H4 (cell line): ENCODE measurements around the gene PLD5. TPM values are rescaled to one million over a fixed set of nuclear protein-coding genes. Genes with fewer than 3 reads are reported as not detected.
A peak's percentile ranks its signal among the peaks of the same experiment; 100 is the strongest.
"Not testable (repeated sequence)": the region's sequence is repeated elsewhere in the genome, so short reads cannot be mapped to it uniquely, and the experiment has no call there.

Experiments
- DNase-seq: peaks from one replicate; pipeline ENCODE4 v3.0.0-alpha.2; 2015; ENCODE audit warnings: low spot score
- total RNA-seq: library from RNA; depleted of rRNA; stranded (reverse); fragments of >200 nt; shearing (Covaris generic); gene quantifications from 2 replicates; pipeline ENCODE4 v1.2.3, GENCODE V29; 2014

The PLD5 gene
- total RNA-seq, 1 experiment from 2014 or later = 0.02 TPM

DNA sequence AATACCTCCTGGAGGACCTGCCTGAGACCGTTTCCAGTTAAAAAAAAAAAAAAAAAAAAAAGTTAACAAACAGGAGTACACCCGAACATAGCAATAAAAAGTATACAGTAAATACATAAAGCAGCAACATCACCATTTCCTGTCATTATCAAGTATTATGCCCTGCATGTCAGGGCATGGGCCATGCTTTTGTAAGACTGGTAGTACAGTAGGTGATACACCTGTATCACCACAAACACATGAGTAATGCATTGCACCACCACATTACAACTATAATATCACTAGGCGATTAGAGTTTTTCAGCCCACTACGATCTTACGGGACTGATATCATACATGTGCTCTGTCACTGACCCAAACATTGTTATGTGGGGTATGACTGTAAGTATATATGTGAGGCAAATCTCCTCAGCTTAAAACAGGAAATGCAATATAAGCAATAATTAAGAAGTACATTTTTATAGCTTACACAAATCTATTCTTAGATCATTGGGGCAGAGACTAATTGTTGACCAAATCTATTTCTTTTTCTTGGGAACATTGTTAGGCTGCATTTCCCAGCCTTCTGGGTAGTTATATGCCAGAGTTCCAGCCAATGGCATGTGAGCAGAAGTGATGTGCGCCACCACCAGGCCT is 98.1 kb downstream of the PLD5 start:
- no peak for DNase-seq

DNA sequence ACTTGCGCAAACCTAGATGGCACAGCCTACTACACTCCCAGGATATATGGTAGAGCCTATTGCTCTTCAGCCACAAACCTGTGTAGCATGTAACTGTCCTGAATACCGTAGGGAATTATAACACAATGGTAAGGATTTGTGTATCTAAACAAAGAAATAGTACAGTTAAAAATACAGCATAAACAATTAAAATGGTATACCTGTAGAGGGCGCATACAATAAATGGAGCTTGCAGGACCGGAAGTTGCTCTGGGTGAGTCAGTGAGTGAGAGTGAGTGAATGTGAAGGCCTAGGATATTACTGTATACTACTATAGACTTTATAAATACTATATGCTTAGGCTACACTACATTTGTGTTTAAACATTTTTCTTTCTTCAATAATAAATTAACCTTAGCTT is 99.3 kb downstream of the PLD5 start:
- peak; percentile 47 for DNase-seq

DNA sequence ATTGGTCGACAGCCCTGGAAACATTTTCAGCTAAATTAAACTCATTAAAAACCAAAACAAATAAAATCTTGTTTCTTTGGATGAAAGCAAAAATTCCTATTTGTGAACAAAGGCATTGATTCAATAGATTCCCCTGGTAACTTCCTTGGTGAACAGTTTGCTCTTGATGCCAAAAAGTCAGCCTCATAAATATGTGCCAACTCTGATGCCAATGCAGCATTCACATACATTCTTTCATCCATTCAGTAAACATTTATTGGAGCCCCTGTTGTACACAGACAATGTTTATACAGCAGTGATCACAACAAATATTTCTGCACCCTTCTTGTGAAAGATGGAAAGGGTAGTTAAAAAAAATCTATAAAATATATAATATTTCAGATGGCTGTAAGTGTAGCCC is 107.8 kb downstream of the PLD5 start:
- DNase-seq = no peak

DNA sequence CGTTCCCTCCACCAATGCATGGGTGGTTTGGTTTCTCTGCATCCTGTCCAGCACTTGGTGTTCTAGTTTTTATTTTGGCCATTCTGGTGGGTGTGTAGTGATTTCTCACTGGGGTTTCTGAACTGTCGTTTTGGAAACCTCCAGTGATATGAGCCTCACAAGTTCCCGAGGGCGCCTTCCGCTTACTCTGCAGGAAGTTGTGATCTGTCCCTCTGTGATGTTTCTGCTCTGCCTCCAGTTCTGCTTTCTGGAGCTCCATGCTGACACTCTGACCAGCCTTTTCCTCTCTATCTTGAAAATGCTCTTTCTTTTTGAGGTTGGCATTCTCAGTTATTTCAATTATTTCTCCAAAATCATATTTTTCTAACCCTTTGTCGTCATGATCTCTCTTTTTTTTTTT is 111.6 kb downstream of the PLD5 start:
- DNase-seq = no peak

DNA sequence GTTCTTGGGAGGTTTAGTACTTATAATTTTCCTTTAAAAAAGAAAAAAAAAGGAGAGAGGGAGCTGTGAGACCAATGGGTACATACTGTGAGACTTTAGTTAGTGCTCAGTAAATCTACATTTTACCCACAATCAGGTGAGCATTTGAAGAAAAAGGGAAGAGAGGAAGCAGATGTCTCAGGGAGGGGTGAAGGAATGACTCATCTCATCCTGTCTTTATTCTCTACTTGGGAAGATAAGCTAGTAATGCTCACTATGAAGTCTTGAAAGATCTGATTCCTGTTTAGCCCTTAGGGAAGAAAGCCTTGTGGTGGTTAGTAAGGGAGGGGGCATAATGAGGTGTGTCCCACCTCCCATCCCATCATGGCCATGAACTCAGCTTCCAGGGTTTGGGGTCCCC is 112.6 kb downstream of the PLD5 start:
- no peak for DNase-seq

DNA sequence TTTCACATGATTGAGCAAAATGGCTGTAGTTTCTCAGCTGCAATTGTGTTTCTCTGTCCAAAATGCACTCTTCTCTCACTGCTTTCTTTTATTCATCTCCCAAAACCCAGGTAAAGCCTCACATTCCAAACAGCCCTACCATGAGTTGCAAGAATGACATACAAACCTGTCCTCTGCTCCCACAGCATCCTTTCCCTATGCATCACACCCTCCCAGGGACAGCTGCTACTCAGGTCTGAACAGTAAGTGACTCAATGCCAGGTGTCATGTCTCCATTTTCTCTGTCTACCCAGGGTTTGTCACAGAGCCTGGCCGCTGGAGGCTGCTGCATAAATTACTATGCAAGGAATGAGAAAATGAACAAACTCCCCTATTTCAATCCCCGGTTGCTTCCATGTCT is 118.5 kb downstream of the PLD5 start:
- no peak for DNase-seq

DNA sequence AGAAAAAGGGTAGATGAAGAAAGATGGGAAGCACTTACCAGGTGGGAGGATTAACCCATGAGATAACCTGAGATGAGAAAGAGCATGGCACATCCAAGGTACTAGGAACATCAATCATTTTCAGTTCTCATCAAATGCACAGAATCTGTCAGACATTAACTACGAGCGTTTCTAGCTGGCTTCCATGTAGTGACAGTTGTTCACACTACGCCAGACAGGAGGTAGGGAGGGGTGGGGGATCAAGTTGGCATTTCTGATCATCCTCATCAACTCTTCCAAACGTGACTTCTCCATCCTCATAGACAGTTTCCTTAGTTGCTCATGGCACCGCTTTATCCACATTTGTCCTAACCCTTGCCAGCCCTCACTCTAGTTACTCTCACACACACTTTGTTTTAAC is 120.2 kb downstream of the PLD5 start:
- no peak for DNase-seq

DNA sequence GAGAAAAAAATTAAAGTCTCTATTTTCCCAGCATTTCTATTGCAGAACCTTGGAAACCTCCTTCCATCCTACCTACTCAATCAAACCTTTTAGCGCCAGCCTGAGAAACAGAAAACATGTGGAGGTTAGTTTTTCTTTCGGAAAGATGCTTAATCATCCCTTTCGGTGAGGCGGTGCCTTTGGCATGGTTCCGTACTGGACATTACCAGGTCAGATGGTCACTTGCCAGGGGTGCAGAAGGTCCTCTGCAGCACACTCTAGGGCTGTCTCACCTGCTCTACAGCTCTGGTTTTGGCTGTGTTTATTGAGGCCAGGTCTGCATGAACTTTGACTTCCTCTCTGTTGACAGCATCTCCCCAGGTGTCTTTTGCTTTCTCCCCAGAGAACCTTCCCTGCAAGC is 121.5 kb downstream of the PLD5 start:
- DNase-seq = no peak

DNA sequence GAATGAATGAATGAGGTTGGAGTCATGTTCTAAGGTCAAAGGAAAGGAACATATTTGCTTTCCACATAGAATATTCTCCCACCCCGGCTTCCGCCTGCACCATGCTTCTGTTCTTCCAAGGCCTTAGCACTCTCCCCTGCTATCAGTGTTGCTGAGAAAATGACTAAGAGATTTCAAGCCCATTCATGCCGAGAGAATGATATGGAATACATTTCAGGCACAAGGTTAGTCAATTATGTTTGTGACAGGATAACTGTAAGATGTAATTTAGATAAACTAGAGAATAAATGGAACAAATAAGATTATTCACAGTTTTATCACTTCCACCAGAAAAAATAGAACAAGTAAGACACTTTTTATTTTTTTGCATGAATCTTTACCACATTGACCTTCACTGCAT is 122.6 kb downstream of the PLD5 start:
- no peak for DNase-seq

DNA sequence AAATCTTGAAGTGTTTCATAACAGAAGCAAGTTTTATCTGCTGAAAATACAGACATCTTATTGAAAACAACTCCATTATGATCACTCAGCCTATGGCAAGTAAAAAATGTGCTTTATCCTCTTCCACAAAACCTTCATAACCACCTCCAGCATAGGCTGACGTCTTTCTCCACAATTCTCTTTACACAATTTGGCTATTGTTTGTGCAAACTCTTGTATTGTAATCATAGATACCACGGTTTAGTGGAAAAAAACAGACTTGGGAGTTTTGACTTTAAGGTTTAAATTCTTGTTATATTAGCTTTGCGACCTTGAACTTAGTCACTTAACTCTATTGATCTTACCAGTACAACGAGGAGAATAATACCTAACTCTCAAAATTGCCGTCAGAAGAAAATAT is 126.1 kb downstream of the PLD5 start:
- DNase-seq = no peak

DNA sequence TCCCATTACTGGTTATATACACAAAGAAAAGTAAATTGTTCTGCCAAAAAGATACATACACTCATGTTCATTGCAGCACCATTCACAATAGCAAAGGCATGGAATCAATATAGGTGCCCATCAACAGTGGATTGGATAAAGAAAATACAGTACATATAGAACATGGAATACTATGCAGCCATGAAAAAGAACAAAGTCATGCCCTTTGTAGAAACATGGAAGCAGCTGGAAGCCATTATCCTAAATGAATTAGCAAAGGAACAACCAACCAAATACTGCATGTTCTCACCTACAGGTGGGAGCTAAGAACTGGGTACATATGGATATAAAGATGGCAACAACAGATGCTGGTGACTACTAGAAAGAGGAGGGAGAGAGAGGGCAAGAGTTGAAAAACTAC is 132.6 kb downstream of the PLD5 start:
- DNase-seq = no peak

DNA sequence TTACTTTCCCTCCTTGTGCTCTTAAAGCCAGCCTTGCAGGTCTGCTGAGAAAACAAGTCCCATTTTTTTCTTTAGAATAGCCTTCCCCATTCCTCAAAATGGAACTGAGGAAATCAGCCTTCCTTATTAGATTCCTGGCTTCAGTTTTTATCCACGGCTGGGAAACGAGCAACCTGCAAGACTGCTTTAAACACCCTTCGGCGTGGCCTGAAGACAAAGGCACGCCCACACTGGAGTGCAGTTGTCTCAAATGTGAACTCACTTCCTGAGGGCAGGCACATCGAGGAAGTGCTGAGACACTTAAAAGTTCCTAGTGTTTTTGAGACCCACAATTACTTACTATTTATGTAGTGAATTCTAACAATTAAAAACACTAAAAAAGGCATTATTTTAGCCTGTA is 148.4 kb downstream of the PLD5 start:
- DNase-seq = not testable (repeated sequence)

DNA sequence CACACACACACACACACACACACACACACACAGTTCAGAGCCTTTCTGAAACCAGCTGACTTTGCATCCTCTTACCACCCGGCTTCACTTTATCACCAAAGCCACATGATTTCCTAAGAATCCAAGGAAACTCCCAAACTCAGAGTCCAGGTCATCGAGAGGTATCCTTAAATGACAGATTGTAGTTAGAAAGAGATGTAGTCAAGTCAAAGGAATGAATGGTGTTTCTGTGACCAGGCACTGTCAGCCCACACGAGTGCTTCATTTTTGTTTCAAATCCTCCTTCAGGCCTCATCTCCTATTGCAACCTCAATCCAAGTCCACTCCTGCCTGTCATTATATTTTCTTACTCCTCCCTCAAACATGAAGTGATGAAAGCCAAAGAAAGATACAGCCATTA is 174.1 kb downstream of the PLD5 start:
- DNase-seq = not testable (repeated sequence)

DNA sequence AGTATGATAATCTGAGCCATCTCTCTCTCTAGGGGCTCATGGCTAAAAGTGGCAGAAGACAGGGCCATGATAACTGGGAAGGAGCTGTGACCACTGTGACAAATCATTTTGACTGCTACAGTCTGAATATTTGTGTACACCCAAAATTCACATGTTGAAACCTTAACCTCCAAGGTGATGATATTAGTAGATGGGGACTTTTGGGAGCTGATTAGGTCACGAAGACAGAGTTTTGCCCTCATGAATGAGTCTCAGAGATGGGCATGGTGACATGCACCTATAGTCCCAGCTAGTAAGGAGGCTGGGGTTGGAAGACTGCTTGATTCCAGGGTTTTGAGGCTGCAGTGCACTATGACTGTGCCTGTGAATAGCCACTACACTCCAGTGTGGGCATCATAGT is 174.9 kb downstream of the PLD5 start:
- no peak for DNase-seq

DNA sequence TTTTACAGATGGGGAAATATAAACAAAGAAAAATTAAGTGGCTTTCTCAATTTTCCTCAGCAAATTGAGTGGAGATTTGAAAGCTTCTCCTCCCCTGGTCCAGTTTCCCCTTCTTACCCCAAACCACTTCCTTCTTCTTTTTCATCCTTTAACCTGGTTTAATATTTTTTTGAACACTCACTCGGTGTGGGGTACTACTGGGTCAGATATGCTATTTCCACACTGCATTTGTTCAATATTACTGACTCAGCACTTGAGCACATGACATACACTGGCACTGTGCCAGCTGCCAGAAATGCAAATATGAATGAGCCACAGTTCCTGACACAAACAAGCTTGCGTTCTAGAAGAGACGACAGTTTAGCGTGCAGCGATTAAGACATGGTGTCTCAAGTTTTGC is 193.6 kb downstream of the PLD5 start:
- not testable (repeated sequence) for DNase-seq

DNA sequence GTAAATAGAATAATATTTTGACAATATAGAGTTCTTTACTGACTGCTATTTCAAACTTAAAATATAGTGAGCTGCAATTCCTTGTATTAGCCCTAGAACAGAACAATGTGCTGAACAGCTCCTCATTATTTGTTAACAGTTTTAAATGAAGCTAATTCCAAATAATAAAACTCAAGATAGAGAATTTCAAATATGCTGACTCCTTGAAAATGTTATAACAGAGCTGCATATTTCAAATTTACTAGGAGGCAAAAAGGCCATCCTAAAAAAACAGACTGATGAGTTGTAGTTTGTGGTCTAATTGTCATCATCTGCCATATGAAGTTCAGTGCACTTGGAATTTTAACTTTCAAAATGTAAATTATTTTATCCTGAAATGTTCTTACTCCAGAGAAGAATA is 197.1 kb downstream of the PLD5 start:
- not testable (repeated sequence) for DNase-seq

DNA sequence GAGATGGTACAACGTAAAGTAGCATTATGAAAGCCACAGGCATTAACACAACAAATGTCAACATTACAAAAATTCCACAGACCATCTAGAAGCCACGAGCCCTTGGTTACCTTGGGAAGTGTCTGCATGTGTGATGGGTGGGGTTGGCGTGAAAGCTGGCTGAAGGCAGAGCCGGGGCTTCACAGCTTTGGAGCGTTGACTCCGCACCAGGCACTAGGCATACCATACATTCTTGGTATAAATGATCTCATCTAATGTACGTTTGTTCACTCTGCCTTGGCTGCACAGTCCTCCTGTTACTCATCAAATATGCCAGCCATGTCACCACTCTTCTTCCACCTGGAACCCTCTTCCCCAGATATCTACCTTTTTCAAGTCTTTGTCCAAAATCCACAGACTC is 202.5 kb downstream of the PLD5 start:
- DNase-seq = not testable (repeated sequence)

DNA sequence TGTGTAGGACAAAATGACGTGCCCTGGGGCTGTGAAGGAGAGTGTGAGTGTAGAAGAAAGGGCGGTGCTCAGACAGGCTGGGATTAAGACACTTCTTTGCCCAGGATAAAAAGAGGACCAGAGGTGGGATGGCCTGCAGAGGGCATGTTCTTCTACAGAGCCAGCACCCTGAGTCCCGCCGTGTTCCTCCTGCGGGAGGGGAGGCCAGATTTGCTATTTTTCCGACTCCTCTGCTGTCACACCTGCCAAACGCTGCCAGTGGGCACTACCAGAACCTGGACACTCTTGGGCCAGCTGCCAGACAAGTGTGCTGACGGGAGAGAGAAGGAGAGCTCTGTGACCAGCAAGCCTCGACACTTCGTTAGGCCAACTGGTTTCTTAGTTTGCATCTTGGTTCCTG is 206.4 kb downstream of the PLD5 start:
- no peak for DNase-seq

DNA sequence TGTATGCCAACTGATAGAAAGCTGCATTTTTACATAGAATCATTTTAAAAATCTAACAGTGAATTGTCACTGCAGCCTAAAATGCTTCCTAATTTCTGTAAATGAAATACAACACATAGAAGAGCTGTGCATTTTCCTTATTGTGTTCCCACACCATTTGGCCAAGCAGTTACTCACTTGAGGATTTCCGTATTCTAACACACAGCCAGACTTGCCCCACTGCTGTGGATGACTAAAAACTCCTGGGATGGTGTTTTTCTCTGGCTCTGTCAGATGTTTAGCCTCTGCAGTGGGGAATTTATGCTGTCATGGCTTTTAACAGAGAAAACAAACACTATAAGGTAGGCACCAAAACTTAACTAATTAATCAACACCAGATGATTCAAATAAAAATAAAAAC is 209.6 kb downstream of the PLD5 start:
- DNase-seq = not testable (repeated sequence)

DNA sequence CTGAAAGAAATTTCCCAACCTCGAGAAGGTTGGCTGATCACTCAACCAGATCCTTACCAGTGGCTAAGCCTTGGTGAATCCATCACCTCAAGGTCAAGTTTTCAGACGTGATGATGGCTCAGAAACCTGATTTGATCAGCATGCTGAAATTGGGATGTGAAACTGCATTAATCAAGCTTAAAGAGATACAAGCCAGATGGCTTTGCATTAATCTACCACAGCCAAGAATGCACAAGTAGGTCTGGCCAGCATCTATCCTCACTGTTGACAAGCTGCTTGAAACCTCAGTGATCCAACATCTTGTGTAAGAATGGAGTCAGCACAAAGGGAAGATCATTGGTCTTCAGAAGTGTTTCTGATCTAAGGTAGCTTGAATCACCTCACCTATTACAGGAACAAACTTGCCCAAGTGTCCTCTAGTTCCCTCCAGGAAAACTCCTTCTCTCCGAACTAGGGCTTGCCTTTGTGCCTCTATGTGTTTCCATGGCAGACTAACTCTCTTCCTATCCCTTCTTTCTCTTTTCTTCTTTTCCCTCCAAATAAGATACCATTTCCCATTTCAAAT is 210.3 kb downstream of the PLD5 start:
- DNase-seq = not testable (repeated sequence)

DNA sequence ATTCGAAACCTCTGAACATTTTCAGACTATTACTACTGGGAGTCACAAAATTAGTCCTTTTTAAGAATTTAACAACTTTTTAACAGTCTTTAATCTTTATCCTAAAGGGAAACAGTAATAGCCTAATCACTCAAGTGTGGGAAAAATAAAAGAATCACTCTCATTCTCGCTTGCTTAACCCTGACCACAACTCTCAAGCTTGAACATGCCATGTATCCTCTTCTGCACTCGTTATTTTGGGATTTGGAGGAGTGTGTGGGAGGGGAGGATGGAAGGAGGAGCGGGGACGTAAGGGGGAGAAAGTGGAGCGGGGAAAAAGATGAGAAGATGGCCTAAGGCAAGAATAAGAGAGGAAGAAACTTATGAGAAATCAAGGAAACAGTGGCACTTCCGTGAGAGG is 215.8 kb downstream of the PLD5 start:
- not testable (repeated sequence) for DNase-seq

DNA sequence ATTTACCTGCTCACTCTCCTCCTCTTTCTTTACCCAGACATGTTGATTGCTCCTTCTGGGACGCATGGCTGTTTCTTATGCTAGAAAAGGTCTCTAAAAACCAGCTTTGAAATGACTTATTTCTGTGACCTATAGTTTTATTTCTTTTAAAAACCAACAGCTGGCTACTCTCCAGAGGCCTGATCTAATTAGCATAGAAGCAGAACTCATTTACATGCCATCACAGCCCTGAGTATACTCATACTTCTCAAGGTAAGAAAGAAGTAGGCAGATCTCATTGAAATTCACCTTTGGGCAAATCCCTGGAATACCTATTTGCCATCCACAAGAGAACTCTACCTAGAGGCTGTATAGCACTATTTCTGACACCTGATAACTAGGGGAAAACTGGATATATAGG is 230.7 kb downstream of the PLD5 start:
- not testable (repeated sequence) for DNase-seq

DNA sequence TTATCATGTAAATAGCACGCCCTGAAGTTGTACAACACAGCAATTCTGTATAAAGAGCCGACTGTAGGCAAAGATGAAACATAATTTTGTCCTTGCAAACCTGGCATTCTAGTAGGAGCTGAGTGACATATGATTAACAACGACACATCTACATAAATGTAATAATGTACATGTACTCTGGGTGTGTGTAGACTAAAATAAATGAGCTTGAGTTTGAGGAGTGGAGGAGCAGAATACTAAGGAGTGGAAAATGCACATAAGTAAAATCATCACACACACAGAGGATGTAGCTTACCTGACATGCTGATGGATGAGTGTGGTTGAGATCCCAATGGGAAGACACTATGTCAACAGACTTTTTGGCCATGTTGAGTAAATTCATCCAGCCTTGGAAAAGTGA is 236.4 kb downstream of the PLD5 start:
- not testable (repeated sequence) for DNase-seq
